SK-N-SH (cell line): ENCODE results near the gene NCS1.

Experiments
- TAF1 ChIP-seq: IDR thresholded peaks from 2 replicates; pipeline ENCODE4 v1.6.1; 2012; ENCODE audit warnings: low read depth, mild to moderate bottlenecking, low read length, moderate library complexity, borderline replicate concordance
- YY1 ChIP-seq: IDR thresholded peaks from 2 replicates; pipeline ENCODE4 v1.4.0; 2012; ENCODE audit warnings: low read depth, mild to moderate bottlenecking
- TF ChIP-seq, protein P1 (sequence below): IDR thresholded peaks from 2 replicates; pipeline ENCODE4 v1.4.0; 2012; ENCODE audit warnings: low read depth, borderline replicate concordance
- TF ChIP-seq, protein P2 (sequence below): fragments of 200-600 bp; sonication (generic); IDR thresholded peaks from 2 replicates; pipeline ENCODE4 v1.6.1; 2017; ENCODE audit warnings: antibody characterized with exemption, mild to moderate bottlenecking, moderate library complexity
- TF ChIP-seq, protein P3 (sequence below): IDR thresholded peaks from 2 replicates; pipeline ENCODE4; 2012

DNA sequence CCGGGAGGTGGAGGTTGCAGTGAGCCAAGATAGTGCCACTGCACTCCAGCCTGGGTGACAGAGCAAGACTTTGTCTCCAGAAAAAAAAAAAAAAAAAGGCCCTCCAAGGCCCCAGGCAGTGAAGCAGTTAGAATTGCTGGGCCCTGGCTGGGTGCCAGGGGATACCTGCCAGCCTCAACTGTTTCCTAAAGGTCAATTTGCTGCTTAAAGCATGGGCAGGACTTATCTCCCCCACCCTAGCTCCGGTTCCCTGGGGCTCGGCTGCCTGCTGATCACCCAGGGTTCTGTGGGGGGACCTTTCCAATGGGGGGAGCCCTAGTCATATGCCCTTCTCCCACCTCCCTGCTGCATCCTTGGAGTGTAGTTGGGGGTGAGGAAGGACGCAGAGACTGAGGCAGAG is 25.7 kb downstream of the NCS1 start:
- TF ChIP-seq TAF1 (no peak), YY1 (no peak)
- TF ChIP-seq, protein P1, sequence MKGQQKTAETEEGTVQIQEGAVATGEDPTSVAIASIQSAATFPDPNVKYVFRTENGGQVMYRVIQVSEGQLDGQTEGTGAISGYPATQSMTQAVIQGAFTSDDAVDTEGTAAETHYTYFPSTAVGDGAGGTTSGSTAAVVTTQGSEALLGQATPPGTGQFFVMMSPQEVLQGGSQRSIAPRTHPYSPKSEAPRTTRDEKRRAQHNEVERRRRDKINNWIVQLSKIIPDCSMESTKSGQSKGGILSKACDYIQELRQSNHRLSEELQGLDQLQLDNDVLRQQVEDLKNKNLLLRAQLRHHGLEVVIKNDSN, result no peak
- TF ChIP-seq, protein P2, sequence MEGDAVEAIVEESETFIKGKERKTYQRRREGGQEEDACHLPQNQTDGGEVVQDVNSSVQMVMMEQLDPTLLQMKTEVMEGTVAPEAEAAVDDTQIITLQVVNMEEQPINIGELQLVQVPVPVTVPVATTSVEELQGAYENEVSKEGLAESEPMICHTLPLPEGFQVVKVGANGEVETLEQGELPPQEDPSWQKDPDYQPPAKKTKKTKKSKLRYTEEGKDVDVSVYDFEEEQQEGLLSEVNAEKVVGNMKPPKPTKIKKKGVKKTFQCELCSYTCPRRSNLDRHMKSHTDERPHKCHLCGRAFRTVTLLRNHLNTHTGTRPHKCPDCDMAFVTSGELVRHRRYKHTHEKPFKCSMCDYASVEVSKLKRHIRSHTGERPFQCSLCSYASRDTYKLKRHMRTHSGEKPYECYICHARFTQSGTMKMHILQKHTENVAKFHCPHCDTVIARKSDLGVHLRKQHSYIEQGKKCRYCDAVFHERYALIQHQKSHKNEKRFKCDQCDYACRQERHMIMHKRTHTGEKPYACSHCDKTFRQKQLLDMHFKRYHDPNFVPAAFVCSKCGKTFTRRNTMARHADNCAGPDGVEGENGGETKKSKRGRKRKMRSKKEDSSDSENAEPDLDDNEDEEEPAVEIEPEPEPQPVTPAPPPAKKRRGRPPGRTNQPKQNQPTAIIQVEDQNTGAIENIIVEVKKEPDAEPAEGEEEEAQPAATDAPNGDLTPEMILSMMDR, result no peak
- TF ChIP-seq, protein P3, sequence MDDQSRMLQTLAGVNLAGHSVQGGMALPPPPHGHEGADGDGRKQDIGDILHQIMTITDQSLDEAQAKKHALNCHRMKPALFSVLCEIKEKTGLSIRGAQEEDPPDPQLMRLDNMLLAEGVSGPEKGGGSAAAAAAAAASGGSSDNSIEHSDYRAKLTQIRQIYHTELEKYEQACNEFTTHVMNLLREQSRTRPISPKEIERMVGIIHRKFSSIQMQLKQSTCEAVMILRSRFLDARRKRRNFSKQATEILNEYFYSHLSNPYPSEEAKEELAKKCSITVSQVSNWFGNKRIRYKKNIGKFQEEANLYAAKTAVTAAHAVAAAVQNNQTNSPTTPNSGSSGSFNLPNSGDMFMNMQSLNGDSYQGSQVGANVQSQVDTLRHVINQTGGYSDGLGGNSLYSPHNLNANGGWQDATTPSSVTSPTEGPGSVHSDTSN, result no peak
